ENCODE results near the gene IER5.

GRCh38 chr1:181126871-181127587, 38.5 kb downstream of the IER5 start:
- TF ChIP-seq, protein P1, sequence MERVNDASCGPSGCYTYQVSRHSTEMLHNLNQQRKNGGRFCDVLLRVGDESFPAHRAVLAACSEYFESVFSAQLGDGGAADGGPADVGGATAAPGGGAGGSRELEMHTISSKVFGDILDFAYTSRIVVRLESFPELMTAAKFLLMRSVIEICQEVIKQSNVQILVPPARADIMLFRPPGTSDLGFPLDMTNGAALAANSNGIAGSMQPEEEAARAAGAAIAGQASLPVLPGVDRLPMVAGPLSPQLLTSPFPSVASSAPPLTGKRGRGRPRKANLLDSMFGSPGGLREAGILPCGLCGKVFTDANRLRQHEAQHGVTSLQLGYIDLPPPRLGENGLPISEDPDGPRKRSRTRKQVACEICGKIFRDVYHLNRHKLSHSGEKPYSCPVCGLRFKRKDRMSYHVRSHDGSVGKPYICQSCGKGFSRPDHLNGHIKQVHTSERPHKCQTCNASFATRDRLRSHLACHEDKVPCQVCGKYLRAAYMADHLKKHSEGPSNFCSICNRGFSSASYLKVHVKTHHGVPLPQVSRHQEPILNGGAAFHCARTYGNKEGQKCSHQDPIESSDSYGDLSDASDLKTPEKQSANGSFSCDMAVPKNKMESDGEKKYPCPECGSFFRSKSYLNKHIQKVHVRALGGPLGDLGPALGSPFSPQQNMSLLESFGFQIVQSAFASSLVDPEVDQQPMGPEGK (CRISPR knock-in tag; IDR thresholded peaks at IDR 0.05; ENCODE audit: borderline replicate concordance): no peak
- TF ChIP-seq ZFP30 (CRISPR knock-in tag; IDR thresholded peaks at IDR 0.05) (no peak), GLIS3 (CRISPR knock-in tag; IDR thresholded peaks at IDR 0.05) (no peak), ARNTL (CRISPR knock-in tag; IDR thresholded peaks at IDR 0.05; ENCODE audit: borderline replicate concordance, low read depth) (no peak), ZNF70 (CRISPR knock-in tag; IDR thresholded peaks at IDR 0.05) (no peak), PPARA (CRISPR knock-in tag; IDR thresholded peaks at IDR 0.05; ENCODE audit: borderline replicate concordance) (no peak), CSDC2 (CRISPR knock-in tag; IDR thresholded peaks at IDR 0.05) (no peak), ZFP3 (CRISPR knock-in tag; IDR thresholded peaks at IDR 0.05) (no peak), OSR1 (CRISPR knock-in tag; IDR thresholded peaks at IDR 0.05) (no peak), TCF4 (CRISPR knock-in tag; IDR thresholded peaks at IDR 0.05; ENCODE audit: borderline replicate concordance) (no peak), ZNF565 (CRISPR knock-in tag; conservative IDR thresholded peaks at IDR 0.05; ENCODE audit: low read depth) (no peak)
- TF ChIP-seq, protein P2, sequence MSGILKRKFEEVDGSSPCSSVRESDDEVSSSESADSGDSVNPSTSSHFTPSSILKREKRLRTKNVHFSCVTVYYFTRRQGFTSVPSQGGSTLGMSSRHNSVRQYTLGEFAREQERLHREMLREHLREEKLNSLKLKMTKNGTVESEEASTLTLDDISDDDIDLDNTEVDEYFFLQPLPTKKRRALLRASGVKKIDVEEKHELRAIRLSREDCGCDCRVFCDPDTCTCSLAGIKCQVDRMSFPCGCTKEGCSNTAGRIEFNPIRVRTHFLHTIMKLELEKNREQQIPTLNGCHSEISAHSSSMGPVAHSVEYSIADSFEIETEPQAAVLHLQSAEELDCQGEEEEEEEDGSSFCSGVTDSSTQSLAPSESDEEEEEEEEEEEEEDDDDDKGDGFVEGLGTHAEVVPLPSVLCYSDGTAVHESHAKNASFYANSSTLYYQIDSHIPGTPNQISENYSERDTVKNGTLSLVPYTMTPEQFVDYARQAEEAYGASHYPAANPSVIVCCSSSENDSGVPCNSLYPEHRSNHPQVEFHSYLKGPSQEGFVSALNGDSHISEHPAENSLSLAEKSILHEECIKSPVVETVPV (CRISPR knock-in tag; IDR thresholded peaks at IDR 0.05): no peak
- TF ChIP-seq, protein P3, sequence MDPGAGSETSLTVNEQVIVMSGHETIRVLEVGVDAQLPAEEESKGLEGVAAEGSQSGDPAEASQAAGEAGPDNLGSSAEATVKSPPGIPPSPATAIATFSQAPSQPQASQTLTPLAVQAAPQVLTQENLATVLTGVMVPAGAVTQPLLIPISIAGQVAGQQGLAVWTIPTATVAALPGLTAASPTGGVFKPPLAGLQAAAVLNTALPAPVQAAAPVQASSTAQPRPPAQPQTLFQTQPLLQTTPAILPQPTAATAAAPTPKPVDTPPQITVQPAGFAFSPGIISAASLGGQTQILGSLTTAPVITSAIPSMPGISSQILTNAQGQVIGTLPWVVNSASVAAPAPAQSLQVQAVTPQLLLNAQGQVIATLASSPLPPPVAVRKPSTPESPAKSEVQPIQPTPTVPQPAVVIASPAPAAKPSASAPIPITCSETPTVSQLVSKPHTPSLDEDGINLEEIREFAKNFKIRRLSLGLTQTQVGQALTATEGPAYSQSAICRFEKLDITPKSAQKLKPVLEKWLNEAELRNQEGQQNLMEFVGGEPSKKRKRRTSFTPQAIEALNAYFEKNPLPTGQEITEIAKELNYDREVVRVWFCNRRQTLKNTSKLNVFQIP (CRISPR knock-in tag; IDR thresholded peaks at IDR 0.05; ENCODE audit: borderline replicate concordance, low read depth): no peak
- TF ChIP-seq, protein P4, sequence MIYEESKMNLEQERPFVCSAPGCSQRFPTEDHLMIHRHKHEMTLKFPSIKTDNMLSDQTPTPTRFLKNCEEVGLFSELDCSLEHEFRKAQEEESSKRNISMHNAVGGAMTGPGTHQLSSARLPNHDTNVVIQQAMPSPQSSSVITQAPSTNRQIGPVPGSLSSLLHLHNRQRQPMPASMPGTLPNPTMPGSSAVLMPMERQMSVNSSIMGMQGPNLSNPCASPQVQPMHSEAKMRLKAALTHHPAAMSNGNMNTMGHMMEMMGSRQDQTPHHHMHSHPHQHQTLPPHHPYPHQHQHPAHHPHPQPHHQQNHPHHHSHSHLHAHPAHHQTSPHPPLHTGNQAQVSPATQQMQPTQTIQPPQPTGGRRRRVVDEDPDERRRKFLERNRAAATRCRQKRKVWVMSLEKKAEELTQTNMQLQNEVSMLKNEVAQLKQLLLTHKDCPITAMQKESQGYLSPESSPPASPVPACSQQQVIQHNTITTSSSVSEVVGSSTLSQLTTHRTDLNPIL (CRISPR knock-in tag; IDR thresholded peaks at IDR 0.05; ENCODE audit: low read depth): no peak

Measured in SK-N-SH treated with all-trans-retinoic acid at 6 μM for 48 hours (cell line).